Stimulated activated CD8-positive, alpha-beta memory T cell treated with anti-CD3 and anti-CD28 coated beads, Interleukin-4, amount 100 ng/mL, for 1 hour (primary cell): ENCODE data around the gene CCBE1.

Source experiments
- DNase-seq, 2 donors: peaks; one replicate each; pipeline ENCODE4 v3.0.0-alpha.2; 2020; ENCODE audit warnings: low read depth in 2 of 2, low spot score in 1 of 2

Gene CCBE1

GRCh38 chr18:59623456-59624368 lies 73.5 kb downstream of the CCBE1 start:
- no peak for DNase-seq

GRCh38 chr18:59621027-59621426 lies 76.2 kb downstream of the CCBE1 start:
- DNase-seq, result no peak

- DNase-seq, result no peak
Measured at GRCh38 chr18:59620381-59620780, 76.8 kb downstream of the CCBE1 start.

- DNase-seq, result no peak
Measured at GRCh38 chr18:59619816-59620215, 77.4 kb downstream of the CCBE1 start.

GRCh38 chr18:59617468-59617932 lies 79.7 kb downstream of the CCBE1 start:
- no peak for DNase-seq

- DNase-seq, result no peak
Measured at GRCh38 chr18:59616501-59616900, 80.7 kb downstream of the CCBE1 start.

- DNase-seq, result no peak
Measured at GRCh38 chr18:59613903-59614302, 83.3 kb downstream of the CCBE1 start.

GRCh38 chr18:59612381-59612780 lies 84.8 kb downstream of the CCBE1 start:
- no peak for DNase-seq

- no peak for DNase-seq
Measured at GRCh38 chr18:59610546-59611140, 86.6 kb downstream of the CCBE1 start.

GRCh38 chr18:59609654-59610053 lies 87.6 kb downstream of the CCBE1 start:
- no peak for DNase-seq

GRCh38 chr18:59607471-59607870 lies 89.8 kb downstream of the CCBE1 start:
- no peak for DNase-seq

- DNase-seq, result no peak
Measured at GRCh38 chr18:59607078-59607379, 90.2 kb downstream of the CCBE1 start.

- DNase-seq, result no peak
Measured at GRCh38 chr18:59606193-59607077, 90.8 kb downstream of the CCBE1 start.

- DNase-seq, result no peak
Measured at GRCh38 chr18:59605633-59606192, 91.5 kb downstream of the CCBE1 start.

GRCh38 chr18:59604877-59605276 lies 92.3 kb downstream of the CCBE1 start:
- DNase-seq, result no peak

- DNase-seq, result no peak
Measured at GRCh38 chr18:59597049-59597448, 100.2 kb downstream of the CCBE1 start.

- DNase-seq, result no peak
Measured at GRCh38 chr18:59593291-59593717, 103.9 kb downstream of the CCBE1 start.

GRCh38 chr18:59592624-59593023 lies 104.6 kb downstream of the CCBE1 start:
- DNase-seq, result no peak

GRCh38 chr18:59582395-59582794 lies 114.8 kb downstream of the CCBE1 start:
- DNase-seq, result no peak

GRCh38 chr18:59579509-59579908 lies 117.7 kb downstream of the CCBE1 start:
- DNase-seq, result no peak

GRCh38 chr18:59577386-59577655 lies 119.9 kb downstream of the CCBE1 start:
- no peak for DNase-seq
